Measurements from ENCODE around the gene TOGARAM2. TPM values are rescaled to one million over a fixed set of nuclear protein-coding genes. Genes with fewer than 3 reads are reported as not detected.
"Not testable (repeated sequence)": the region's sequence is repeated elsewhere in the genome, so short reads cannot be mapped to it uniquely, and the experiment has no call there.

The TOGARAM2 gene
- total RNA-seq, 1 donor from 2014 or later, result 38.0 TPM

- intact Hi-C loops (cut with DNase I), result no loop called here
- ATAC-seq (no peak), DNase-seq (ENCODE audit: missing footprints) (no peak)
Measured at GRCh38 chr2:29079887-29080286, 98.8 kb downstream of the TOGARAM2 start.

- intact Hi-C loops (cut with DNase I), result no loop called here
- no peak for ATAC-seq
- no peak for DNase-seq (ENCODE audit: missing footprints)
Measured at GRCh38 chr2:29080886-29081743, 100.0 kb downstream of the TOGARAM2 start.

DNA sequence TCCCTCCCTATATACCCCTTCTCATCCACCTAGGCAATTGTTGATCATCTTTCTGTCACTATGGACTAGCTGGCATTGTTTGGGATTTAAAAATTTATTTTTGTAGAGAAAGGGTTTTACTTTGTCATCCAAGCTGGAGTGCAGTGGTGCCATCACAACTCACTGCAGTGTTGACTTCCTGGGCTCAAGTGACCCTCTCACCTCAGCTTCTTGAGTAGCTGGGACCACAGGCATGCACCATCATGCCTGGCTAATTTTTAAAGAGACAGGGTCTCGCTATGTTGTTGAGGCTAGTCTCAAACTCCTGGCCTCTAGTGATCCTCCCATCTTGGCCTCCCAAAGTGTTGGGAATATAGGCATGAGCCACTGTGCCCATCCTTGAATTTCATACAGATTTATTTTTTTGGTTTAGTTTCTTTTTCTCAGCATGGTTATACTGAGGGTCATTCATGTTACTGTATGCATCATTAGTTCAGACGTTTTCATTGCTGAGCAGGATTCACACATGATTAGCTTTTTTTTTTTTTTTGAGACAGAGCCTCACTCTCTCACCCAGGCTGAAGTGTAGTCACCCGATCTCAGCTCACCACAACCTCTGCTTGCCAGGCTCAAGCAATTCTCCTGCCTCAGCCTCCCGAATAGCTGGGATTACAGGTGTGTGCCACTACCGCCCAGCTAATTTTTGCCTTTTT, 101.9 kb downstream of the TOGARAM2 start:
- intact Hi-C loops (cut with DNase I), result no loop called here
- DNase-seq (ENCODE audit: missing footprints) (no peak), ATAC-seq (no peak)

- intact Hi-C loops (cut with DNase I), result no loop called here
- DNase-seq (ENCODE audit: missing footprints) (no peak), ATAC-seq (no peak)
Measured at GRCh38 chr2:29084554-29084953, 103.5 kb downstream of the TOGARAM2 start.

DNA sequence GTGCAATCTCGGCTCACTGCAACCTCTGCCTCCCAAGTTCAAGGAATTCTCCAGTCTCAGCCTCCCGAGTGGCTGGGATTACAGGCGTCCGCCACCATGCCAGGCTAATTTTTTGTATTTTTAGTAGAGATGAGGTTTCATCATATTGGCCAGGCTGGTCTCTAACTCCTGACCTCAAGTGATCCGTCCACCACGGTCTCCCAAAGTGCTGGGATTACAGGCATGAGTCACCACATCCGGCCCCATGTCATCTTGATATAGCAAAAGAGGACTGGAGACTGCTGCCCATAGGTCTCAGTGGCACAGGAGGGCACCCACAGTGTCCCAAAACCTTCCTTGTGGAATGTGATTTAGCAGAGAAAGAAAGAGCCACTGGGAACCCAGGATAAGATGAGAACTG, 109.2 kb downstream of the TOGARAM2 start:
- ATAC-seq; intact Hi-C loops (cut with DNase I); DNase-seq (ENCODE audit: missing footprints): not testable (repeated sequence)

GRCh38 chr2:29096969-29097368, 115.9 kb downstream of the TOGARAM2 start:
- DNase-seq (ENCODE audit: missing footprints) (no peak), ATAC-seq (no peak)
- intact Hi-C loops (cut with DNase I), result no loop called here

GRCh38 chr2:29097569-29097968, 116.5 kb downstream of the TOGARAM2 start:
- DNase-seq (ENCODE audit: missing footprints), result no peak
- intact Hi-C loops (cut with DNase I), result no loop called here
- ATAC-seq, result no peak

DNA sequence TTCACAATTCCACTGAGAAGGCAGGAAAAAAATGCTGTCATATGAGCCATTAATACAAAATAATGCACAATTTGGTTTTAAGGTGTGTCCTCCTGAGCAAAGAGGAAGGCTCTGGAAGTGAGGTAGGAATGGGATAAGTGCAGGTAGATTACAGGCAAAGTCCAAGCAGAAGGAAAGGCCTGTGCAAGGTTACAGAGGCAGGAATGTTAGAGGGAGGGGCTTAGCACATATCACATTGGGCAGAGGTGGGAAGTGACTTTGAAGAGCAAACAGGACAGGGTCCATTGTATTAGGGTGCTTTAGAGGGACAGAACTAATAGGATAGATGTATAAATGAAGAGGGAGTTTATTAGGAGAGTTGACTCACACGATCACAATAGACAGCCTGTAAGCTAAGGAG, 119.5 kb downstream of the TOGARAM2 start:
- intact Hi-C loops (cut with DNase I), result no loop called here
- DNase-seq (ENCODE audit: missing footprints) (no peak), ATAC-seq (no peak)

Other genes with a start within 250 kb of the TOGARAM2 start
- 397 TPM for gene PPP1CB, start 229.5 kb upstream of the TOGARAM2 start, total RNA-seq
- 0.35 TPM for gene SPDYA, start 170.5 kb upstream of the TOGARAM2 start, total RNA-seq
- 24.6 TPM for gene TRMT61B, start 111.0 kb upstream of the TOGARAM2 start, total RNA-seq
- gene WDR43, start 86.6 kb upstream of the TOGARAM2 start, total RNA-seq, result 16.8 TPM
- 0.51 TPM for gene PCARE, start 93.2 kb downstream of the TOGARAM2 start, total RNA-seq
- gene CLIP4, start 134.1 kb downstream of the TOGARAM2 start, total RNA-seq, result 26.2 TPM

Measured in Right ventricle myocardium inferior (tissue), 1 donor.